Central memory CD4-positive, alpha-beta T cell (primary cell): ENCODE measurements around the gene MRPL50.
"Not testable (repeated sequence)": the region's sequence is repeated elsewhere in the genome, so short reads cannot be mapped to it uniquely, and the experiment has no call there.

ENCODE experiments used
- DNase-seq: peaks from one replicate; pipeline ENCODE4 v3.0.0; 2022

The MRPL50 gene

GRCh38 chr9:101417389-101417788 lies 19.0 kb upstream of the MRPL50 start:
- no peak for DNase-seq

- no peak for DNase-seq
These were observed 17.2 kb upstream of the MRPL50 start for GRCh38 chr9:101415578-101415977.

- no peak for DNase-seq
These were observed 16.4 kb upstream of the MRPL50 start for GRCh38 chr9:101414839-101415238.

GRCh38 chr9:101409079-101409477 lies 10.7 kb upstream of the MRPL50 start:
- no peak for DNase-seq

- DNase-seq: no peak
These were observed 10.1 kb upstream of the MRPL50 start for GRCh38 chr9:101408374-101409078.

GRCh38 chr9:101403516-101404285 lies 5.3 kb upstream of the MRPL50 start:
- no peak for DNase-seq

- no peak for DNase-seq
These were observed 1.7 kb upstream of the MRPL50 start for GRCh38 chr9:101400120-101400519.

GRCh38 chr9:101399643-101399970 lies 1.2 kb upstream of the MRPL50 start:
- no peak for DNase-seq

GRCh38 chr9:101398930-101399642 lies 668 bp upstream of the MRPL50 start:
- DNase-seq: no peak

- DNase-seq: no peak
These were observed 711 bp downstream of the MRPL50 start for GRCh38 chr9:101397746-101398067.

- no peak for DNase-seq
These were observed 3.7 kb downstream of the MRPL50 start for GRCh38 chr9:101394687-101395086.

GRCh38 chr9:101393135-101393534 lies 5.3 kb downstream of the MRPL50 start:
- no peak for DNase-seq

GRCh38 chr9:101388507-101388993 lies 9.9 kb downstream of the MRPL50 start:
- no peak for DNase-seq

GRCh38 chr9:101387871-101388506 lies 10.4 kb downstream of the MRPL50 start:
- peak; percentile 24 for DNase-seq

- DNase-seq: not testable (repeated sequence)
These were observed 13.4 kb downstream of the MRPL50 start, which contains the start of gene BAAT for GRCh38 chr9:101384873-101385536. Gene BAAT (minus strand): TSS chr9:101385006. CDS start chr9:101371404, 13,602 bp downstream.

- DNase-seq: no peak
These were observed 15.1 kb downstream of the MRPL50 start for GRCh38 chr9:101383361-101383760.

GRCh38 chr9:101381833-101382342 lies 16.5 kb downstream of the MRPL50 start:
- no peak for DNase-seq

GRCh38 chr9:101381118-101381517 lies 17.3 kb downstream of the MRPL50 start:
- DNase-seq: no peak

- DNase-seq: no peak
These were observed 18.1 kb downstream of the MRPL50 start for GRCh38 chr9:101380295-101380694.

- DNase-seq: no peak
These were observed 22.1 kb downstream of the MRPL50 start for GRCh38 chr9:101376111-101376848.

- DNase-seq: no peak
These were observed 22.9 kb downstream of the MRPL50 start for GRCh38 chr9:101375546-101375945.
